PC-9 (cell line): Measurements from ENCODE around the gene SCYGR8.

ENCODE experiments used
- EZH2 ChIP-seq: fragments of 200-600 bp; sonication (generic); IDR thresholded peaks from 2 replicates; pipeline ENCODE4 v1.8.0; 2017; ENCODE audit warnings: antibody characterized with exemption, low read depth
- TF ChIP-seq, protein P1 (sequence below): fragments of 200-600 bp; sonication (generic); conservative IDR thresholded peaks from 2 replicates; pipeline ENCODE4 v1.6.1; 2017; ENCODE audit warnings: mixed run types, antibody characterized with exemption, mild to moderate bottlenecking, moderate library complexity

DNA sequence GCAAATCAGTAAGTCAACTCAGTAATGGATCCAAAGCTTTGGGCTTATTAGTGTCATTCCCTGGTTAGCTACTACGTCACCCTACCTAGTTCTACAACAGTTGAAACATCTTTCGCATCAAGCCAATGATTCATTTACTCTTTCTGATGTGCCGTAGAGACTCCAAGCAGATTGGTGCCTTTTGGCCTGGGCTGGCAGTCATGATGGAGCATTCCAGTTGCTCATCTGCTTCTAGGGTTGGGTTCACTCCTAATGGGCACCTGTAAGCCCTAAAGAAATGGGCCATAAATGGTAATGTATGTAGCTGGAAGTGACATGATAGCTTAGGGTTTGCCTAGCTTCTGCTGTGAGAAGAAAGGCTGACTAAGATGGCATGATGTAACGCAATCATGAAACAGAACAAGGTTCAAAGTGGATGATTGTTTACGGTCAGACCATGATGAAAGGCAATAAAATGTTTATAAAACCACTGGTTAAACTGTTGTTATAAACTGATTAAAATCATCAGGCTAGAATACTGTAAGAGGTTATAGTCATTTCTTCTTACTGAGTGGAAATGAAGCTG is 47.5 kb downstream of the SCYGR8 start:
- no peak for TF ChIP-seq EZH2
- TF ChIP-seq, protein P1, sequence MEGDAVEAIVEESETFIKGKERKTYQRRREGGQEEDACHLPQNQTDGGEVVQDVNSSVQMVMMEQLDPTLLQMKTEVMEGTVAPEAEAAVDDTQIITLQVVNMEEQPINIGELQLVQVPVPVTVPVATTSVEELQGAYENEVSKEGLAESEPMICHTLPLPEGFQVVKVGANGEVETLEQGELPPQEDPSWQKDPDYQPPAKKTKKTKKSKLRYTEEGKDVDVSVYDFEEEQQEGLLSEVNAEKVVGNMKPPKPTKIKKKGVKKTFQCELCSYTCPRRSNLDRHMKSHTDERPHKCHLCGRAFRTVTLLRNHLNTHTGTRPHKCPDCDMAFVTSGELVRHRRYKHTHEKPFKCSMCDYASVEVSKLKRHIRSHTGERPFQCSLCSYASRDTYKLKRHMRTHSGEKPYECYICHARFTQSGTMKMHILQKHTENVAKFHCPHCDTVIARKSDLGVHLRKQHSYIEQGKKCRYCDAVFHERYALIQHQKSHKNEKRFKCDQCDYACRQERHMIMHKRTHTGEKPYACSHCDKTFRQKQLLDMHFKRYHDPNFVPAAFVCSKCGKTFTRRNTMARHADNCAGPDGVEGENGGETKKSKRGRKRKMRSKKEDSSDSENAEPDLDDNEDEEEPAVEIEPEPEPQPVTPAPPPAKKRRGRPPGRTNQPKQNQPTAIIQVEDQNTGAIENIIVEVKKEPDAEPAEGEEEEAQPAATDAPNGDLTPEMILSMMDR, result no peak
